WTC11 (cell line): ENCODE measurements around the gene TATDN3. TPM values are rescaled to one million over a fixed set of nuclear protein-coding genes. Genes with fewer than 3 reads are reported as not detected.

Experiments
- ATAC-seq: fragments of 200-7000 bp; cut with Tn5 transposase; 2 replicates; pipeline ENCODE4 v1.10.0; 2021; ENCODE audit warnings: mild to moderate bottlenecking, moderate library complexity
- CTCF ChIA-PET: fragments of 300-600 bp; sonication (Branson Sonifier 250); formaldehyde crosslinking; loops from one replicate; lab custom pipeline; 2021; ENCODE audit warnings: antibody characterized with exemption; lab: Charles Lee
- POLR2A ChIA-PET: fragments of 350-600 bp; sonication (Branson Sonifier 250); formaldehyde crosslinking; loops from one replicate; lab custom pipeline; 2021; ENCODE audit warnings: antibody characterized with exemption; lab: Charles Lee
- DNase-seq: peaks from one replicate; pipeline ENCODE4 v3.0.0; 2021; ENCODE audit warnings: low spot score
- H3K27ac Mint-ChIP-seq: 2 replicates; pipeline ENCODE4 v1.8.0; 2021; ENCODE audit warnings: mixed read lengths
- H3K27me3 Mint-ChIP-seq: 2 replicates; pipeline ENCODE4 v1.8.0; 2021; ENCODE audit warnings: low read depth, mild to moderate bottlenecking, moderate library complexity, mixed read lengths
- H3K36me3 Mint-ChIP-seq: 2 replicates; pipeline ENCODE4 v1.8.0; 2021; ENCODE audit warnings: mixed read lengths
- H3K4me1 Mint-ChIP-seq: 2 replicates; pipeline ENCODE4 v1.8.0; 2022; ENCODE audit warnings: mixed read lengths
- H3K4me3 Mint-ChIP-seq: 2 replicates; pipeline ENCODE4 v1.8.0; 2021; ENCODE audit warnings: mild to moderate bottlenecking, moderate library complexity, mixed read lengths
- H3K9me3 Mint-ChIP-seq: 2 replicates; pipeline ENCODE4 v1.8.0; 2021; ENCODE audit warnings: mixed read lengths
- CREB1 ChIP-seq: sonication (generic); formaldehyde crosslinking; IDR thresholded peaks from 2 replicates; pipeline ENCODE4 v1.8.0; 2023; ENCODE audit warnings: mild to moderate bottlenecking, missing genetic modification reagents
- ELF4 ChIP-seq: sonication (generic); formaldehyde crosslinking; IDR thresholded peaks from 2 replicates; pipeline ENCODE4 v1.8.1; 2022; ENCODE audit warnings: low read depth, mild to moderate bottlenecking, moderate library complexity, missing genetic modification reagents
- FOXK1 ChIP-seq: sonication (generic); formaldehyde crosslinking; IDR thresholded peaks from 2 replicates; pipeline ENCODE4 v1.8.0; 2022; ENCODE audit warnings: mild to moderate bottlenecking, moderate library complexity, missing genetic modification reagents
- GRHL2 ChIP-seq: fragments of 250-450 bp; sonication (Bioruptor Pico); IDR thresholded peaks from 2 replicates; pipeline ENCODE4 v1.8.0; 2022; ENCODE audit warnings: mild to moderate bottlenecking, moderate library complexity; ENCODE audit not compliant: insufficient replicate concordance, severe bottlenecking
- JAZF1 ChIP-seq: fragments of 250-450 bp; sonication (Bioruptor Pico); IDR thresholded peaks from 2 replicates; pipeline ENCODE4 v1.9.0; 2021; ENCODE audit warnings: moderate library complexity, mild to moderate bottlenecking, inconsistent platforms
- MLX ChIP-seq: sonication (generic); formaldehyde crosslinking; IDR thresholded peaks from 2 replicates; pipeline ENCODE4 v1.8.1; 2023; ENCODE audit warnings: mild to moderate bottlenecking, missing genetic modification reagents, moderate library complexity
- NR3C1 ChIP-seq: sonication (generic); formaldehyde crosslinking; conservative IDR thresholded peaks from 2 replicates; pipeline ENCODE4 v1.8.1; 2023; ENCODE audit warnings: low read depth, mild to moderate bottlenecking, missing genetic modification reagents
- SMAD3 ChIP-seq: sonication (generic); formaldehyde crosslinking; IDR thresholded peaks from 2 replicates; pipeline ENCODE4 v1.8.0; 2022; ENCODE audit warnings: missing genetic modification reagents, mild to moderate bottlenecking, borderline replicate concordance
- SP1 ChIP-seq: sonication (generic); formaldehyde crosslinking; conservative IDR thresholded peaks from 2 replicates; pipeline ENCODE4 v1.8.1; 2022; ENCODE audit warnings: missing genetic modification reagents
- TEAD1 ChIP-seq: sonication (generic); formaldehyde crosslinking; IDR thresholded peaks from 2 replicates; pipeline ENCODE4 v1.8.0; 2022; ENCODE audit warnings: mild to moderate bottlenecking, missing genetic modification reagents
- USF1 ChIP-seq: sonication (generic); formaldehyde crosslinking; IDR thresholded peaks from 2 replicates; pipeline ENCODE4 v1.8.0; 2022; ENCODE audit warnings: mild to moderate bottlenecking, missing genetic modification reagents
- ZBTB21 ChIP-seq: sonication (generic); formaldehyde crosslinking; IDR thresholded peaks from 2 replicates; pipeline ENCODE4 v1.8.1; 2023; ENCODE audit warnings: mild to moderate bottlenecking, missing genetic modification reagents, borderline replicate concordance
- ZNF232 ChIP-seq: sonication (generic); formaldehyde crosslinking; IDR thresholded peaks from 2 replicates; pipeline ENCODE4 v1.8.0; 2022; ENCODE audit warnings: mild to moderate bottlenecking, missing genetic modification reagents
- ZNF317 ChIP-seq: sonication (generic); formaldehyde crosslinking; IDR thresholded peaks from 2 replicates; pipeline ENCODE4 v1.8.1; 2023; ENCODE audit warnings: low read depth, mild to moderate bottlenecking, moderate library complexity, missing genetic modification reagents, borderline replicate concordance
- ZNF396 ChIP-seq: fragments of 250-450 bp; sonication (Bioruptor Pico); IDR thresholded peaks from 2 replicates; pipeline ENCODE4 v1.8.0; 2021; ENCODE audit warnings: mild to moderate bottlenecking, moderate library complexity, borderline replicate concordance
- total RNA-seq: library from RNA; stranded (reverse); gene quantifications from 3 replicates; pipeline ENCODE4 v1.2.3, GENCODE V29; 2021
- TF ChIP-seq, protein P1 (sequence below): sonication (generic); formaldehyde crosslinking; IDR thresholded peaks from 2 replicates; pipeline ENCODE4 v1.8.0; 2022; ENCODE audit warnings: mild to moderate bottlenecking, missing genetic modification reagents
- TF ChIP-seq, protein P2 (sequence below): sonication (generic); formaldehyde crosslinking; IDR thresholded peaks from 2 replicates; pipeline ENCODE4 v1.8.0; 2023; ENCODE audit warnings: missing genetic modification reagents, mild to moderate bottlenecking, borderline replicate concordance
- TF ChIP-seq, protein P3 (sequence below): sonication (generic); formaldehyde crosslinking; conservative IDR thresholded peaks from 2 replicates; pipeline ENCODE4 v1.8.1; 2022; ENCODE audit warnings: mild to moderate bottlenecking, missing genetic modification reagents
- TF ChIP-seq, protein P4 (sequence below): sonication (generic); formaldehyde crosslinking; IDR thresholded peaks from 2 replicates; pipeline ENCODE4 v1.8.0; 2023; ENCODE audit warnings: missing genetic modification reagents

Gene TATDN3
- total RNA-seq, 1 experiment from 2014 or later: 19.3 TPM

GRCh38 chr1:212852105-212852688, 60.5 kb downstream of the TATDN3 start (continued):
- TF ChIP-seq, protein P1, sequence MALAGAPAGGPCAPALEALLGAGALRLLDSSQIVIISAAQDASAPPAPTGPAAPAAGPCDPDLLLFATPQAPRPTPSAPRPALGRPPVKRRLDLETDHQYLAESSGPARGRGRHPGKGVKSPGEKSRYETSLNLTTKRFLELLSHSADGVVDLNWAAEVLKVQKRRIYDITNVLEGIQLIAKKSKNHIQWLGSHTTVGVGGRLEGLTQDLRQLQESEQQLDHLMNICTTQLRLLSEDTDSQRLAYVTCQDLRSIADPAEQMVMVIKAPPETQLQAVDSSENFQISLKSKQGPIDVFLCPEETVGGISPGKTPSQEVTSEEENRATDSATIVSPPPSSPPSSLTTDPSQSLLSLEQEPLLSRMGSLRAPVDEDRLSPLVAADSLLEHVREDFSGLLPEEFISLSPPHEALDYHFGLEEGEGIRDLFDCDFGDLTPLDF (CRISPR knock-in tag): no peak
- TF ChIP-seq USF1 (CRISPR knock-in tag) (no peak), SP1 (CRISPR knock-in tag) (no peak), FOXK1 (CRISPR knock-in tag) (no peak)
- TF ChIP-seq, protein P2, sequence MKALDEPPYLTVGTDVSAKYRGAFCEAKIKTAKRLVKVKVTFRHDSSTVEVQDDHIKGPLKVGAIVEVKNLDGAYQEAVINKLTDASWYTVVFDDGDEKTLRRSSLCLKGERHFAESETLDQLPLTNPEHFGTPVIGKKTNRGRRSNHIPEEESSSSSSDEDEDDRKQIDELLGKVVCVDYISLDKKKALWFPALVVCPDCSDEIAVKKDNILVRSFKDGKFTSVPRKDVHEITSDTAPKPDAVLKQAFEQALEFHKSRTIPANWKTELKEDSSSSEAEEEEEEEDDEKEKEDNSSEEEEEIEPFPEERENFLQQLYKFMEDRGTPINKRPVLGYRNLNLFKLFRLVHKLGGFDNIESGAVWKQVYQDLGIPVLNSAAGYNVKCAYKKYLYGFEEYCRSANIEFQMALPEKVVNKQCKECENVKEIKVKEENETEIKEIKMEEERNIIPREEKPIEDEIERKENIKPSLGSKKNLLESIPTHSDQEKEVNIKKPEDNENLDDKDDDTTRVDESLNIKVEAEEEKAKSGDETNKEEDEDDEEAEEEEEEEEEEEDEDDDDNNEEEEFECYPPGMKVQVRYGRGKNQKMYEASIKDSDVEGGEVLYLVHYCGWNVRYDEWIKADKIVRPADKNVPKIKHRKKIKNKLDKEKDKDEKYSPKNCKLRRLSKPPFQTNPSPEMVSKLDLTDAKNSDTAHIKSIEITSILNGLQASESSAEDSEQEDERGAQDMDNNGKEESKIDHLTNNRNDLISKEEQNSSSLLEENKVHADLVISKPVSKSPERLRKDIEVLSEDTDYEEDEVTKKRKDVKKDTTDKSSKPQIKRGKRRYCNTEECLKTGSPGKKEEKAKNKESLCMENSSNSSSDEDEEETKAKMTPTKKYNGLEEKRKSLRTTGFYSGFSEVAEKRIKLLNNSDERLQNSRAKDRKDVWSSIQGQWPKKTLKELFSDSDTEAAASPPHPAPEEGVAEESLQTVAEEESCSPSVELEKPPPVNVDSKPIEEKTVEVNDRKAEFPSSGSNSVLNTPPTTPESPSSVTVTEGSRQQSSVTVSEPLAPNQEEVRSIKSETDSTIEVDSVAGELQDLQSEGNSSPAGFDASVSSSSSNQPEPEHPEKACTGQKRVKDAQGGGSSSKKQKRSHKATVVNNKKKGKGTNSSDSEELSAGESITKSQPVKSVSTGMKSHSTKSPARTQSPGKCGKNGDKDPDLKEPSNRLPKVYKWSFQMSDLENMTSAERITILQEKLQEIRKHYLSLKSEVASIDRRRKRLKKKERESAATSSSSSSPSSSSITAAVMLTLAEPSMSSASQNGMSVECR (CRISPR knock-in tag): no peak

GRCh38 chr1:212853658-212854057, 62.0 kb downstream of the TATDN3 start:
- no peak overlapping the region for H3K4me3 Mint-ChIP-seq
- no peak for ATAC-seq
- no peak for TF ChIP-seq TEAD1 (CRISPR knock-in tag)
- TF ChIP-seq, protein P3, sequence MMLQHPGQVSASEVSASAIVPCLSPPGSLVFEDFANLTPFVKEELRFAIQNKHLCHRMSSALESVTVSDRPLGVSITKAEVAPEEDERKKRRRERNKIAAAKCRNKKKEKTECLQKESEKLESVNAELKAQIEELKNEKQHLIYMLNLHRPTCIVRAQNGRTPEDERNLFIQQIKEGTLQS (CRISPR knock-in tag): no peak
- TF ChIP-seq FOXK1 (CRISPR knock-in tag): no peak
- no peak for TF ChIP-seq ZNF317 (CRISPR knock-in tag)
- TF ChIP-seq, protein P4, sequence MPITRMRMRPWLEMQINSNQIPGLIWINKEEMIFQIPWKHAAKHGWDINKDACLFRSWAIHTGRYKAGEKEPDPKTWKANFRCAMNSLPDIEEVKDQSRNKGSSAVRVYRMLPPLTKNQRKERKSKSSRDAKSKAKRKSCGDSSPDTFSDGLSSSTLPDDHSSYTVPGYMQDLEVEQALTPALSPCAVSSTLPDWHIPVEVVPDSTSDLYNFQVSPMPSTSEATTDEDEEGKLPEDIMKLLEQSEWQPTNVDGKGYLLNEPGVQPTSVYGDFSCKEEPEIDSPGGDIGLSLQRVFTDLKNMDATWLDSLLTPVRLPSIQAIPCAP (CRISPR knock-in tag): no peak
- TF ChIP-seq NR3C1: no peak
- no peak for TF ChIP-seq SMAD3 (CRISPR knock-in tag)
- no peak for TF ChIP-seq MLX
- TF ChIP-seq, all 79 proteins: peak for 0
- DNase-seq: no peak
- ChIA-PET POLR2A (no interaction called here), CTCF (no interaction called here)
- H3K27ac Mint-ChIP-seq: peak overlapping the region; percentile 60; the same call in 1 of the 2 replicates
- H3K36me3 Mint-ChIP-seq: peaks cover 18% of the 10 kb centered on the region
- H3K27me3 Mint-ChIP-seq: peaks cover 16% of the 10 kb centered on the region
- peaks cover 44% of the 10 kb centered on the region for H3K4me1 Mint-ChIP-seq
- H3K9me3 Mint-ChIP-seq: peaks cover 11% of the 10 kb centered on the region

DNA sequence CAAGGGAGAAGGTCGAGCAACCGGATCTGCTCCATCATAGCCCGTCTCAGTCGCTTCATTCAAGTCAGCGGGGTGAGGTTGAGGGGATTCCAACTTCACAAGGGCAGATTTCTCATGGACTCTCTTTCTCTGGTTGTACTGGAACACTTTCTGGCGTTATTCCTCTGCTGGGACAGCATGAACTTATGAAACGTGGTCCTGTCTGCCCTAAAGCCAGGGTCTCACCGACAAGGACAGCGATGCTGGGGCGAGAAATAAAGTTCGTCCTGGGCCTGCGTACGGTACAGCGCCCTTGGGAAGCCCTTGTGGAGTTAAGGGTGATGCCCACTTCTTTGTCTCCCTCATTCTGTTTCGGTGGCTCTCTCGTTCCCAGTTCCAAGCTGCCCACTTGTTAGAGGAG, 65.1 kb downstream of the TATDN3 start:
- no peak for ATAC-seq
- H3K9me3 Mint-ChIP-seq: peaks cover 8% of the 10 kb centered on the region; the same call in 1 of the 2 replicates
- H3K27ac Mint-ChIP-seq: peak overlapping the region; percentile 88
- H3K4me1 Mint-ChIP-seq: peaks cover 42% of the 10 kb centered on the region
- DNase-seq: no peak
- TF ChIP-seq ZNF396 (CRISPR knock-in tag): no peak
- TF ChIP-seq ZBTB21 (CRISPR knock-in tag): no peak
- TF ChIP-seq CREB1: no peak
- TF ChIP-seq JAZF1 (CRISPR knock-in tag): no peak
- TF ChIP-seq ELF4 (CRISPR knock-in tag): no peak
- TF ChIP-seq SMAD3 (CRISPR knock-in tag): 0 out of 2 replicates have a peak, but pooled peaks have one; percentile 48
- no peak for TF ChIP-seq GRHL2 (CRISPR knock-in tag)
- TF ChIP-seq ZNF232 (CRISPR knock-in tag): no peak
- TF ChIP-seq, all 79 proteins: peak for 1
- Mint-ChIP-seq H3K4me3 (no peak overlapping the region), H3K36me3 (peaks cover 21% of the 10 kb centered on the region), H3K27me3 (peaks cover 12% of the 10 kb centered on the region)
- POLR2A ChIA-PET: interaction anchor here (0.6 to 2.2 kb wide), 2 partner anchors 42 to 1387 kb away, joined by 4 to 22 read pairs; no protein-coding TSS in a partner anchor
- CTCF ChIA-PET: interaction anchor here (0.7 to 1.4 kb wide), 3 partner anchors 42 to 123 kb away, joined by 3 to 4 read pairs (median 3); no protein-coding TSS in a partner anchor
